ENCODE results near the gene GPR18. TPM values are rescaled to one million over a fixed set of nuclear protein-coding genes. Genes with fewer than 3 reads are reported as not detected.

The GPR18 gene
- total and polyA plus RNA-seq, 2 of the 4 experiments (the other 2 are of a cell fraction): not detected

- TF ChIP-seq CHD1 (IDR thresholded peaks at IDR 0.05; ENCODE audit: low read depth, low read length) (no peak), MAFK (IDR thresholded peaks at IDR 0.05; ENCODE audit: low read depth, low read length) (no peak), CEBPB (IDR thresholded peaks at IDR 0.05; ENCODE audit: low read depth, low read length) (no peak)
Observed at GRCh38 chr13:99228737-99229691, 29.2 kb downstream of the GPR18 start (continued).

DNA sequence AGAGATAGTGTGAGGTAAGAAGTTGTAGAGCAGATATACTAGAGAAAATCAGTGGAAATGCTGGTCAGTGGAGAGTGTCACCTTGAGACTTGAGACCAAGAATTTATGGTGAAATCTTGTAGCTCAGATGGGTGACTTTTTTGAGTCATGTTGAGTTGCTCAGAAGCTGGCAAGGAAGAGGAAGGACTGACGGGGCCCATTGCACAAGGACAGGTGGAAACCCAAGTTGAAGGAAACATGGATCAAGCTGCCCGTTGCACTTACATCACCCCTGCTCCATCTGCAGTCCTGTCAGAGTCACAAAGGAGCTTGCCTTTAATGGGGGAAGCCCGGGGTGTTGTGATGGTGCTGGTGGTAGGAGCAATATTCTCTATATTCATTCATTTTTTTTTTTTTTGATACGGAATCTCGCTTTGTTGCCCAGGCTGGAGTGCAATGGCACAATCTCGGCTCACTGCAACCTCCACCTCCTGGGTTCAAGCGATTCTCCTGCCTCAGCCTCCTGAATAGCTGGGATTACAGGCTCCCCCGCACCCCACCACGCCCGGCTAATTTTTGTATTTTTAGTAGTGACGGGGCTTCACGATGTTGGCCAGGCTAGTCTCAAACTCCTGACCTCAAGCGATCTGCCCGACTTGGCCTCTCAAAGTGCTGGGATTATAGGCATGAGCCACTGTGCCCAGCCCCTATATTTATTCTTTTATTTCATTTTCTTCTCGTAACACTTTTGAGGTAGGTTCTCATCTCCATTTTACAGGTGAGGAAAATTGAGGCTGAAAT, 30.1 kb downstream of the GPR18 start:
- peaks cover 31% of the 10 kb centered on the region for H3K9me1 ChIP-seq (ENCODE audit: insufficient read depth, low read length)
- TF ChIP-seq CEBPB (IDR thresholded peaks at IDR 0.05; ENCODE audit: low read depth, low read length) (0 out of 2 replicates have a peak, but pooled peaks have one; percentile 6), CHD1 (IDR thresholded peaks at IDR 0.05; ENCODE audit: low read depth, low read length) (no peak)
- peak overlapping the region; percentile 34; the same call in 1 of the 2 replicates for H3K23ac ChIP-seq (ENCODE audit: low read depth, low read length)
- no peak overlapping the region for H3K56ac ChIP-seq (ENCODE audit: extremely low read depth, insufficient read depth, low read length)
- no peaks in the 10 kb centered on the region for H3K27me3 ChIP-seq (ENCODE audit: control insufficient read depth, insufficient read depth, low read length)
- ChIA-PET CTCF (no interaction called here), POLR2A (ENCODE audit: unreplicated experiment) (no interaction called here)
- H2BK5ac ChIP-seq (ENCODE audit: low read depth, low read length, poor library complexity, severe bottlenecking): peak overlapping the region; percentile 32
- H3K18ac ChIP-seq (ENCODE audit: low read depth, low read length): no peak overlapping the region; the same call in 1 of the 2 replicates
- H2AFZ ChIP-seq (replicated peaks; ENCODE audit: low read length, poor library complexity): no peak overlapping the region
- H2BK20ac ChIP-seq (ENCODE audit: low read depth, low read length): peak overlapping the region; percentile 85
- H2BK15ac ChIP-seq (ENCODE audit: low read depth, low read length): peak overlapping the region; percentile 93; the same call in 1 of the 3 replicates
- H2AK9ac ChIP-seq (replicated peaks; ENCODE audit: low read depth, low read length, poor library complexity): no peak overlapping the region
- peak overlapping the region; percentile 63 for H3K4ac ChIP-seq (ENCODE audit: low read depth, low read length)
- intact Hi-C loops (cut with micrococcal nuclease) (no loop called here), in situ Hi-C loops (cut with MboI; ENCODE audit: low sequenced_read_pairs) (no loop called here), dilution Hi-C loops (cut with HindIII; ENCODE audit: low sequenced_read_pairs, unreplicated experiment) (no loop called here)
- ATAC-seq (ENCODE audit: low read depth): no peak
- 0 out of 2 replicates have a peak overlapping the region, but pooled peaks have one; percentile 16 for H3K27ac ChIP-seq (ENCODE audit: insufficient read depth, low read length)
- peak overlapping the region; percentile 96; the same call in 1 of the 2 replicates for H2AK5ac ChIP-seq (ENCODE audit: low read depth, low read length)
- peaks cover 29% of the 10 kb centered on the region for H4K20me1 ChIP-seq (ENCODE audit: insufficient read depth, low read length)
- no peak overlapping the region for H3K4me3 ChIP-seq (ENCODE audit: insufficient read depth, low read depth, low read length)
- peaks cover 53 to 64% of the 10 kb centered on the region in 2 experiments for H3K79me1 ChIP-seq (ENCODE audit: low read depth in 1 of 2, low read length in 2 of 2)
- no peak overlapping the region for H3K4me2 ChIP-seq (ENCODE audit: low read depth, low read length)
- no peak for DNase-seq
- H3K14ac ChIP-seq (replicated peaks; ENCODE audit: low read depth, low read length): peak overlapping the region; percentile 73
- no peak overlapping the region for H3K9ac ChIP-seq (ENCODE audit: low read depth, low read length)
- peak overlapping the region in 1 of 2 experiments; percentile 2; a peak in 1 of 4 replicates for H4K8ac ChIP-seq (ENCODE audit: low read depth in 2 of 2, low read length in 2 of 2)
- WGBS, 2 experiments (ENCODE audit: extremely low coverage in 2 of 2, insufficient read length in 1 of 2): no CpG with 5 or more reads among the region's 15 CpGs
- peak overlapping the region; percentile 67; the same call in 1 of the 2 replicates for H2BK120ac ChIP-seq (ENCODE audit: low read depth, low read length)
- BruUV-seq (replicated peaks): no TSS peak
- H4K91ac ChIP-seq (ENCODE audit: insufficient read depth, low read depth, low read length): peak overlapping the region; percentile 45
- no peak overlapping the region for H4K5ac ChIP-seq (ENCODE audit: low read depth, low read length)
- H3K4me1 ChIP-seq (ENCODE audit: control insufficient read depth, insufficient read depth, low read length): peaks cover 16% of the 10 kb centered on the region
- H3K36me3 ChIP-seq (ENCODE audit: control insufficient read depth, insufficient read depth, low read length): no peaks in the 10 kb centered on the region
- no peaks in the 10 kb centered on the region for H3K9me3 ChIP-seq (ENCODE audit: control insufficient read depth, insufficient read depth, low read length)

Data from IMR-90 (cell line).